ENCODE data around the gene DCTPP1. TPM values are rescaled to one million over a fixed set of nuclear protein-coding genes. Genes with fewer than 3 reads are reported as not detected.

The DCTPP1 gene
- total and polyA plus RNA-seq, 2 of the 13 experiments (the other 11 are each of a cell fraction or from before 2014, with no cell fraction given): 54.8 to 74.4 TPM

- H3K79me2 ChIP-seq (ENCODE audit: insufficient read depth, low read length): peaks cover 17% of the 10 kb centered on the region
- peak overlapping the region; percentile 82 for H3K9ac ChIP-seq (ENCODE audit: insufficient read depth, low read depth, low read length)
- ChIA-PET CTCF (ENCODE audit: low intra/inter-chr PET ratio, low total read pairs) (no interaction called here), POLR2A (interaction anchor here (1.4 to 2.9 kb wide), 2 partner anchors 8 to 10 kb away, joined by 3 to 16 read pairs; partner anchors contain the start of gene ZNF771)
- peak overlapping the region; percentile 84 for H3K4me2 ChIP-seq (ENCODE audit: low read depth, low read length)
- H3K4me3 ChIP-seq (replicated peaks in 1 of 3; ENCODE audit: insufficient read depth in 1 of 3, low read depth in 2 of 3, low read length in 3 of 3): peak overlapping the region; percentile 44 to 80 (median 74); a peak in 5 of 6 replicates
- peaks cover 51% of the 10 kb centered on the region for H3K4me1 ChIP-seq (ENCODE audit: insufficient read depth, low read length)
- H4K20me1 ChIP-seq (ENCODE audit: insufficient read depth, low read length): no peaks in the 10 kb centered on the region; the same call in 1 of the 2 replicates
- 58% methylated on average over 9 of the region's 12 CpGs for WGBS (ENCODE audit: low lambda C conversion rate)
- ATAC-seq (no peak), FAIRE-seq (no peak), DNase-seq (ENCODE audit: low spot score) (no peak)
- BruUV-seq (replicated peaks): no TSS peak
- H3K27me3 ChIP-seq (ENCODE audit: control insufficient read depth in 1 of 2, insufficient read depth in 2 of 2, low read length in 2 of 2): no peaks in the 10 kb centered on the region
- in situ Hi-C loops (cut with HindIII; ENCODE audit: extremely low pct_ligation_motif_present, low pct_unique_long_range_greater_than_20kb): no loop called here
- intact Hi-C loops (cut with micrococcal nuclease; ENCODE audit: unreplicated experiment): loop anchor here (1.0 kb wide), 1 partner anchor 10 kb away; no protein-coding TSS in a partner anchor
- TF ChIP-seq ATF7-NPFF (CRISPR knock-in tag; IDR thresholded peaks at IDR 0.05; ENCODE audit: low read depth): 0 out of 2 replicates have a peak, but pooled peaks have one; percentile 33
- TF ChIP-seq TEAD3 (CRISPR knock-in tag; optimal IDR thresholded peaks at IDR 0.05; ENCODE audit: borderline replicate concordance): peak; percentile 34
- peak; percentile 26 for TF ChIP-seq PRPF4 (IDR thresholded peaks at IDR 0.05; ENCODE audit: low read depth, low read length, poor library complexity, severe bottlenecking)
- TF ChIP-seq ZNF138 (CRISPR knock-in tag; IDR thresholded peaks at IDR 0.05; ENCODE audit: low read depth): peak; percentile 35; the same call in 1 of the 2 replicates
- TF ChIP-seq PITX1 (CRISPR knock-in tag; IDR thresholded peaks at IDR 0.05): 0 out of 2 replicates have a peak, but pooled peaks have one; percentile 9
- peak; percentile 71; the same call in 1 of the 2 replicates for TF ChIP-seq ZNF3 (CRISPR knock-in tag; IDR thresholded peaks at IDR 0.05)
- peak; percentile 78; the same call in 1 of the 2 replicates for TF ChIP-seq ZNF770 (CRISPR knock-in tag; IDR thresholded peaks at IDR 0.05)
- TF ChIP-seq ZBTB33 (CRISPR knock-in tag; IDR thresholded peaks at IDR 0.05): 0 out of 2 replicates have a peak, but pooled peaks have one; percentile 28
- TF ChIP-seq ZNF501 (CRISPR knock-in tag; IDR thresholded peaks at IDR 0.05): no peak
- peak; percentile 11; the same call in 1 of the 2 replicates for TF ChIP-seq ZBTB20 (CRISPR knock-in tag; IDR thresholded peaks at IDR 0.05; ENCODE audit: borderline replicate concordance, low read depth)
- 0 out of 2 replicates have a peak, but pooled peaks have one; percentile 1 for TF ChIP-seq POLR2AphosphoS5 (IDR thresholded peaks at IDR 0.05; ENCODE audit: low read depth, low read length)
- no peak for TF ChIP-seq ZNF709 (CRISPR knock-in tag; IDR thresholded peaks at IDR 0.05)
- 0 out of 2 replicates have a peak, but pooled peaks have one; percentile 50 for TF ChIP-seq ZNF451 (CRISPR knock-in tag; IDR thresholded peaks at IDR 0.05)
- TF ChIP-seq ZKSCAN1 (IDR thresholded peaks at IDR 0.05; ENCODE audit: low read length): peak; percentile 2; the same call in 1 of the 2 replicates
- TF ChIP-seq NONO (IDR thresholded peaks at IDR 0.05): no peak
- TF ChIP-seq NONO (CRISPR knock-in tag; conservative IDR thresholded peaks at IDR 0.05): no peak
- peak overlapping the region; percentile 87 for H3K27ac ChIP-seq (ENCODE audit: extremely low read length, insufficient read depth, low read length)
- H3K36me3 ChIP-seq (replicated peaks in 1 of 2; ENCODE audit: control insufficient read depth in 1 of 2, insufficient read depth in 2 of 2, low read length in 2 of 2): peaks cover 3 to 17% of the 10 kb centered on the region in 2 experiments; a peak in 4 of 5 replicates
- H3K9me3 ChIP-seq (ENCODE audit: low read length): no peaks in the 10 kb centered on the region
- no peak overlapping the region for H2AFZ ChIP-seq (ENCODE audit: low read length)
Observed at GRCh38 chr16:30399435-30400186, 30.2 kb downstream of the DCTPP1 start.

Data from HepG2 (cell line).